Uterus (tissue), 4 donors: ENCODE measurements around the gene VWC2. TPM values are rescaled to one million over a fixed set of nuclear protein-coding genes. Genes with fewer than 3 reads are reported as not detected.

Source experiments
- DNase-seq, 2 donors: peaks; one replicate each; pipeline ENCODE4 v3.0.0-alpha.2; 2019 to 2020
- H3K27ac ChIP-seq, 2 donors: fragments of 200-600 bp; sonication (generic); 1 replicate in 1 of 2; 2 replicates in 1 of 2; pipeline ENCODE4 v1.5.1; 2016 to 2018
- H3K27me3 ChIP-seq, 2 donors: fragments of 200-600 bp; sonication (generic); one replicate each; pipeline ENCODE4 v1.5.1; 2018 to 2019; ENCODE audit warnings: control low read depth in 1 of 2
- H3K36me3 ChIP-seq, 2 donors: fragments of 200-600 bp; sonication (generic); one replicate each; pipeline ENCODE4 v1.5.1; 2019; ENCODE audit warnings: control low read depth in 1 of 2
- H3K4me1 ChIP-seq, 2 donors: fragments of 200-600 bp; sonication (generic); one replicate each; pipeline ENCODE4 v1.5.1; 2018 to 2019; ENCODE audit warnings: control low read depth in 1 of 2
- H3K4me3 ChIP-seq, 2 donors: fragments of 200-600 bp; sonication (generic); 1 replicate in 1 of 2; 2 replicates in 1 of 2; pipeline ENCODE4 v1.5.1; 2018 to 2019; ENCODE audit warnings: mild to moderate bottlenecking in 1 of 2
- H3K9me3 ChIP-seq, 2 donors: fragments of 200-600 bp; sonication (generic); one replicate each; pipeline ENCODE4 v1.5.1; 2019; ENCODE audit warnings: control low read depth in 1 of 2
- CTCF ChIP-seq, 4 experiments: fragments of 200-600 bp in 2 of 4; fragments of 450-650 bp in 2 of 4; sonication (generic) in 2 of 4; IDR thresholded peaks; one replicate each; pipeline ENCODE4 v1.5.1; 2016 to 2019; ENCODE audit warnings: antibody characterized with exemption in 4 of 4, mild to moderate bottlenecking in 2 of 4, moderate library complexity in 1 of 4
- POLR2A ChIP-seq, 2 donors: fragments of 450-650 bp; IDR thresholded peaks; one replicate each; pipeline ENCODE4 v1.6.1; 2016; ENCODE audit warnings: antibody characterized with exemption in 2 of 2, mild to moderate bottlenecking in 1 of 2, moderate library complexity in 1 of 2
- intact Hi-C: fragments of 100-400 bp; cut with DNase I; formaldehyde crosslinking; loops from one replicate; pipeline ENCODE4 v1.15.1; 2023; ENCODE audit warnings: low total_unique reads
- total RNA-seq, 4 donors: library from RNA; depleted of rRNA in 3 of 4; stranded (reverse); fragments of >200 nt in 3 of 4; gene quantifications; one replicate each; pipeline versions ENCODE4 v1.1.0 to v1.2.4, GENCODE V29; 2014 to 2023
- donor health status: DM: yes; HTN: yes; CAD: no.

The VWC2 gene
- total RNA-seq, 4 donors from 2014 or later, result under 0.01 to 1.9 (median 0.91) TPM; not detected in 1

GRCh38 chr7:49803812-49804211 lies 30.4 kb downstream of the VWC2 start:
- no peaks in the 10 kb centered on the region for H3K4me1 ChIP-seq
- no peak overlapping the region for H3K27ac ChIP-seq
- no peak for DNase-seq
- no peaks in the 10 kb centered on the region for H3K36me3 ChIP-seq
- intact Hi-C loops, result no loop called here
- TF ChIP-seq POLR2A (IDR thresholded peaks at IDR 0.05) (no peak), CTCF (IDR thresholded peaks at IDR 0.05) (no peak)
- H3K27me3 ChIP-seq, result no peaks in the 10 kb centered on the region
- no peak overlapping the region for H3K4me3 ChIP-seq
- H3K9me3 ChIP-seq, result no peaks in the 10 kb centered on the region

- no peaks in the 10 kb centered on the region for H3K4me1 ChIP-seq
- no peaks in the 10 kb centered on the region for H3K36me3 ChIP-seq
- H3K9me3 ChIP-seq, result no peaks in the 10 kb centered on the region
- no peak overlapping the region for H3K27ac ChIP-seq
- H3K4me3 ChIP-seq, result no peak overlapping the region
- intact Hi-C loops, result no loop called here
- TF ChIP-seq POLR2A (IDR thresholded peaks at IDR 0.05) (no peak), CTCF (IDR thresholded peaks at IDR 0.05) (no peak)
- no peaks in the 10 kb centered on the region for H3K27me3 ChIP-seq
- no peak for DNase-seq
Measured at GRCh38 chr7:49805371-49806007, 32.1 kb downstream of the VWC2 start.

- intact Hi-C loops, result no loop called here
- no peaks in the 10 kb centered on the region for H3K4me1 ChIP-seq
- TF ChIP-seq POLR2A (IDR thresholded peaks at IDR 0.05) (no peak), CTCF (IDR thresholded peaks at IDR 0.05) (no peak)
- H3K27me3 ChIP-seq, result no peaks in the 10 kb centered on the region
- no peak overlapping the region for H3K4me3 ChIP-seq
- H3K9me3 ChIP-seq, result no peaks in the 10 kb centered on the region
- H3K27ac ChIP-seq, result no peak overlapping the region
- no peaks in the 10 kb centered on the region for H3K36me3 ChIP-seq
- no peak for DNase-seq
Measured at GRCh38 chr7:49812534-49812933, 39.1 kb downstream of the VWC2 start.

GRCh38 chr7:49817279-49817678 lies 43.8 kb downstream of the VWC2 start:
- no peak for DNase-seq
- H3K27me3 ChIP-seq, result no peaks in the 10 kb centered on the region
- intact Hi-C loops, result no loop called here
- no peaks in the 10 kb centered on the region for H3K4me1 ChIP-seq
- TF ChIP-seq POLR2A (IDR thresholded peaks at IDR 0.05) (no peak), CTCF (IDR thresholded peaks at IDR 0.05) (no peak)
- no peaks in the 10 kb centered on the region for H3K36me3 ChIP-seq
- no peak overlapping the region for H3K4me3 ChIP-seq
- no peak overlapping the region for H3K27ac ChIP-seq
- H3K9me3 ChIP-seq, result no peaks in the 10 kb centered on the region

- intact Hi-C loops, result no loop called here
- H3K4me3 ChIP-seq, result no peak overlapping the region
- no peaks in the 10 kb centered on the region for H3K4me1 ChIP-seq
- H3K27me3 ChIP-seq, result no peaks in the 10 kb centered on the region
- H3K9me3 ChIP-seq, result no peaks in the 10 kb centered on the region
- DNase-seq, result no peak
- no peak overlapping the region for H3K27ac ChIP-seq
- TF ChIP-seq CTCF (IDR thresholded peaks at IDR 0.05) (no peak), POLR2A (IDR thresholded peaks at IDR 0.05) (no peak)
- no peaks in the 10 kb centered on the region for H3K36me3 ChIP-seq
Measured at GRCh38 chr7:49821181-49821580, 47.7 kb downstream of the VWC2 start.
